Measurements from ENCODE around the gene TTF1. TPM values are rescaled to one million over a fixed set of nuclear protein-coding genes. Genes with fewer than 3 reads are reported as not detected.

The TTF1 gene
- total RNA-seq, 1 donor from 2014 or later: 8.9 TPM

DNA sequence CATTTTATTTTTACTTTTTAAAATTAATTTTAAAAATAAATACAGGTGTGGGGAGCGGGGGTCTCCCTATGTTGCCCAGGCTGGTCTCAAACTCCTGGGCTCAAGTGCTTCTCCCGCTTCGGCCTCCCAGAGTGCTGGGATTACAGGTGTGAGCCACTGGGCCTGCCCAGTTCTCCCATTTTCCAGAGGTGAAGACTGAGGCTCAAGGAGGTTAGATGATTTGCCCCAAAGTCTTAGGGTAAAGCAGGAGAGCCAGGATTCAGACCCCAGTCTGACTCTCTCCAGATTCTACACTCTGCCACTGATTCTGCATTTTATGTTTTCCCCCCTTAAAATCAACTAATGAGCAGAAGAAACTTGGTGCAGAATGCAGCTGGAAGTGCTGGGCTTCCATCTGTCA is 40.2 kb upstream of the TTF1 start:
- DNase-seq (ENCODE audit: low spot score): no peak
- Mint-ChIP-seq H3K27me3 (ENCODE audit: low read depth) (peaks cover 34% of the 10 kb centered on the region), H3K36me3 (ENCODE audit: low read depth) (no peaks in the 10 kb centered on the region), H3K27ac (ENCODE audit: unreplicated experiment) (no peak overlapping the region), H3K4me1 (ENCODE audit: low read depth) (no peaks in the 10 kb centered on the region), H3K9me3 (ENCODE audit: low read depth) (no peaks in the 10 kb centered on the region), H3K4me3 (ENCODE audit: unreplicated experiment) (no peak overlapping the region)
- TF ChIP-seq, protein P1, sequence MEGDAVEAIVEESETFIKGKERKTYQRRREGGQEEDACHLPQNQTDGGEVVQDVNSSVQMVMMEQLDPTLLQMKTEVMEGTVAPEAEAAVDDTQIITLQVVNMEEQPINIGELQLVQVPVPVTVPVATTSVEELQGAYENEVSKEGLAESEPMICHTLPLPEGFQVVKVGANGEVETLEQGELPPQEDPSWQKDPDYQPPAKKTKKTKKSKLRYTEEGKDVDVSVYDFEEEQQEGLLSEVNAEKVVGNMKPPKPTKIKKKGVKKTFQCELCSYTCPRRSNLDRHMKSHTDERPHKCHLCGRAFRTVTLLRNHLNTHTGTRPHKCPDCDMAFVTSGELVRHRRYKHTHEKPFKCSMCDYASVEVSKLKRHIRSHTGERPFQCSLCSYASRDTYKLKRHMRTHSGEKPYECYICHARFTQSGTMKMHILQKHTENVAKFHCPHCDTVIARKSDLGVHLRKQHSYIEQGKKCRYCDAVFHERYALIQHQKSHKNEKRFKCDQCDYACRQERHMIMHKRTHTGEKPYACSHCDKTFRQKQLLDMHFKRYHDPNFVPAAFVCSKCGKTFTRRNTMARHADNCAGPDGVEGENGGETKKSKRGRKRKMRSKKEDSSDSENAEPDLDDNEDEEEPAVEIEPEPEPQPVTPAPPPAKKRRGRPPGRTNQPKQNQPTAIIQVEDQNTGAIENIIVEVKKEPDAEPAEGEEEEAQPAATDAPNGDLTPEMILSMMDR (IDR thresholded peaks at IDR 0.05): no peak

DNA sequence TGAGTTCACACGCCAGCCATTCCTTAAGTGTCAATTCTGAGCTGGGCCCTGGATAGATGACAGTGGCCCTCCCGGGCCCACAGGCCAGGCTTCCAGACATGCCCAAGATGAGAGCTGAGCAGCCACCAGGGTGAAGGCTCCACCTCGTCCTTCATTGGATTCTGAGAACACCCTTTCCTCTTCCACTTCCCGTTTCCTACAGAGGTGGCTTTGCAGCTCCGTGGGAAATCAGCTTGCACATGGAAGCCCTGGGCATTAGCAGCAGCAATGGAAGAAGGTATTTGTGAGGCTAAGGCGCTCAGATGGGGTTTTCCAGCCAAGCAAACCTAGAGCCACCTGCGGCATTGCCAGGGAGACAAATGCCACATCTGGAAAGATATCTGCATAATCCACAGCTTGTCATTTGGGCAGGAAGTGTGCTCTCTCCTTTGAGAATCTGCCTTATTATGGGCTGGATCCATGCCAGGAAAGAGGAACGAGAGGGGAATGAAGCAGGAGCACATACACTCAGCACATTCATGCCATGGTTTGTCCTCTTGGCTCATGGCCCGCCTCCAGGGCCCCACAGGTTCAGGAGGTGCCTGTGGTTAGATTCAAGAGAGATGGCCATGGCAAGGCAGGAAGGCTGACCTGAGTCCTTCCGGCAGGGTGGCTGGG is 37.4 kb upstream of the TTF1 start:
- TF ChIP-seq, protein P1 (IDR thresholded peaks at IDR 0.05): no peak
- no peak overlapping the region for H3K4me3 Mint-ChIP-seq (ENCODE audit: unreplicated experiment)
- no peaks in the 10 kb centered on the region for H3K4me1 Mint-ChIP-seq (ENCODE audit: low read depth)
- no peaks in the 10 kb centered on the region for H3K36me3 Mint-ChIP-seq (ENCODE audit: low read depth)
- H3K27me3 Mint-ChIP-seq (ENCODE audit: low read depth): peaks cover 34% of the 10 kb centered on the region
- peak; percentile 19 for DNase-seq (ENCODE audit: low spot score)
- H3K9me3 Mint-ChIP-seq (ENCODE audit: low read depth): no peaks in the 10 kb centered on the region
- H3K27ac Mint-ChIP-seq (ENCODE audit: unreplicated experiment): no peak overlapping the region

DNA sequence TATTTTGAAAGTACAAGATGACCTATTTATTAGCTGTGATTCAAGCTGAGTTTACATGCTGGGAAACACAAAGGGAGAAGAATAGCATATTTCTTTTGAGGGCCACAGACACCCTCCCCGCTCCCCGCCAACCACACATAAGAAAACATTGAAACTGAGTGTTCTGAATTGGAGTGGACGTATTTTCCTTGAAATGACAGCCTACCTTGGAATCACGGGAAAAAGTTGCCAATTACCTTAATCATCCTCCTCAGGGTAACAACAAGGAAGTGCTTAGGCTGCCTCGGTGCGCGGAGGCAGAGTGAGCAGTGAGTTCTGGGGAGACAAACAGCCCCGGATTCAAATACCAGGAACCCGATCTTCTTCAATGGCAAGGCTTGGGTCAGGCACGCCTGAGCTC is 34.8 kb upstream of the TTF1 start:
- TF ChIP-seq, protein P1 (IDR thresholded peaks at IDR 0.05): no peak
- no peak for DNase-seq (ENCODE audit: low spot score)
- Mint-ChIP-seq H3K4me3 (ENCODE audit: unreplicated experiment) (no peak overlapping the region), H3K27ac (ENCODE audit: unreplicated experiment) (no peak overlapping the region), H3K9me3 (ENCODE audit: low read depth) (no peaks in the 10 kb centered on the region), H3K36me3 (ENCODE audit: low read depth) (no peaks in the 10 kb centered on the region), H3K4me1 (ENCODE audit: low read depth) (no peaks in the 10 kb centered on the region), H3K27me3 (ENCODE audit: low read depth) (peaks cover 24% of the 10 kb centered on the region)

DNA sequence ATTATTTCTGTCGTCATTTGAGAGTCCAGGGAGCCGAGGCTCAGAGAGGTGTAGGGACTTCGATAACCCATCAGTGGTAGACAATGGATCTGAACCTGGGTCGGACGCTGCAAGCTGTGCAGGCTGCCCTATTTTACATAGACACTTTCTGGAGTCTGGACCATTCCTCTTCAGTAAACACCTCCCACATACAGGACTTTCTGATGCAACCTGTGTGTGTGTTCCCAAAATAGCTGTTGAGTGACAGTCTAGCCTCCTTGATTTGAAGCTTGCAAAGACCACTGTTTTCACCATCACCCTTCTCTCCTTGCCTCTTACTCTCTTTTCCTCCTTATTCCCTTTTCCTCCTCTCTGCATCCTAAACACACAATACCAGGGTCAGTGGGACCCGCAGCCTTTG is 34.1 kb upstream of the TTF1 start:
- Mint-ChIP-seq H3K4me1 (ENCODE audit: low read depth) (no peaks in the 10 kb centered on the region), H3K9me3 (ENCODE audit: low read depth) (no peaks in the 10 kb centered on the region), H3K27ac (ENCODE audit: unreplicated experiment) (no peak overlapping the region)

DNA sequence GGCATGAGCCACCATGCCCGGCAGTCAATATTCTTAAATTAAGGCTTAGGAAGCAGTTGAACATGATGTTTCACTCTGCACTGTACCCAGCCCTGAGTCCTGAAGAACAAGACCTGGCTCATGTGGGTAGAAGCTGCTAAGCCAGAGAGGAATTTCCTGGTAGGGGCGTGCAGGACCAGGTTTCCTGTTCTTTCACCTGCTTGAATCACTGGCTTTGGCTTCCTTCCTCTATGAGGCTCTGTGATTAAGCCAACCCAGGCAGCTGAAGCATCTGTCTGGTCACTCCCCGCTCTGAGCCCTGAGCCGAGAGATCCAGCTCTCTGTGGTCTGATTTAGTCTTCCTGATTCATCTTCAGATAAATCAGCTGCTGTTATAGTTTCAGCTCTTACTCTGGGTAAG is 32.5 kb upstream of the TTF1 start:
- TF ChIP-seq, protein P1 (IDR thresholded peaks at IDR 0.05): no peak
- Mint-ChIP-seq H3K4me1 (ENCODE audit: low read depth) (no peaks in the 10 kb centered on the region), H3K4me3 (ENCODE audit: unreplicated experiment) (no peak overlapping the region), H3K27me3 (ENCODE audit: low read depth) (peaks cover 43% of the 10 kb centered on the region), H3K36me3 (ENCODE audit: low read depth) (peaks cover 2% of the 10 kb centered on the region), H3K27ac (ENCODE audit: unreplicated experiment) (no peak overlapping the region), H3K9me3 (ENCODE audit: low read depth) (no peaks in the 10 kb centered on the region)
- DNase-seq (ENCODE audit: low spot score): no peak

More for the DNA sequence above, 34.1 kb upstream of the TTF1 start:
- TF ChIP-seq, protein P1 (IDR thresholded peaks at IDR 0.05): no peak
- H3K27me3 Mint-ChIP-seq (ENCODE audit: low read depth): peaks cover 29% of the 10 kb centered on the region
- H3K36me3 Mint-ChIP-seq (ENCODE audit: low read depth): peaks cover 2% of the 10 kb centered on the region
- no peak overlapping the region for H3K4me3 Mint-ChIP-seq (ENCODE audit: unreplicated experiment)
- DNase-seq (ENCODE audit: low spot score): no peak

Data from chondrocyte (in vitro differentiated cells).